OCI-LY1 (cell line): ENCODE measurements around the gene PARD3.

Experiments used
- CTCF ChIP-seq: fragments of 200-600 bp; sonication (generic), shearing (Covaris generic); IDR thresholded peaks from 2 replicates; pipeline ENCODE4 v1.5.1; 2017; ENCODE audit warnings: mild to moderate bottlenecking, antibody characterized with exemption, low read length, moderate library complexity, mixed read lengths
- EZH2 ChIP-seq: fragments of 200-600 bp; sonication (generic), shearing (Covaris generic); IDR thresholded peaks from 2 replicates; pipeline ENCODE4 v1.8.0; 2017; ENCODE audit warnings: borderline replicate concordance, mixed run types, mild to moderate bottlenecking, antibody characterized with exemption, low read length, moderate library complexity, mixed read lengths

DNA sequence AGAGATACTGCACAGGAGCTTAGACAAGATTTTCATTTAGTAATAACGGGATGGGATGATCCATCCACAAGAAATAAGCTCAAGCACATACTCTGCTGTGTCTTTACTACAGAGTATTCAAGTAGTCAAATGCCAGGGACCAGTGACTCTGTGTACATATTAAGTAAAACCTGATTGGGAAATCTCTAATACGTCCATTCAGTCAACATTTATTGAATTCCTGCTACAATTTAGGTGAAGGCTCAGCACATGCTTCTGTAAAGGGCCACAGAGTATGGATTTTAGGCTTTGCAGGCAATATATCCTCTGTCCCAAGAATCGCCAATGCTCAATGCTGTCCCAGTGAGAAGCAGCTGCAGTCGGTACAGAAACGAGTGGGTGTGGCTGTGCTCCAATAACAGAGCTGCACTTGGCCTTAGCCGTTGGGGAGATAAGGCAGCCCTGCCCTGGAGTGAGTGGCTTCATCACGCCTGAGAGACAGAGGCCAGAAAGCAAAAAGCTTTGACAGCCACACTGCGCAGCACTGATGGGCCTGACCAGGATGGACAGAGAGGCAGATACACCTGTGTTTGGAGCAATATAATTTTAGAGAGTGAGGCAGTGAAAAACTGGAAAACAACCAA lies 186.8 kb downstream of the PARD3 start:
- TF ChIP-seq CTCF: no peak
- TF ChIP-seq EZH2: no peak
